GM12878 (cell line): ENCODE data around the gene CCNY. TPM values are rescaled to one million over a fixed set of nuclear protein-coding genes. Genes with fewer than 3 reads are reported as not detected.

Experiments used
- ATAC-seq: fragments of 200-7000 bp; cut with Tn5 transposase; 3 replicates; pipeline ENCODE4 v1.9.1; 2020; ENCODE audit warnings: mild to moderate bottlenecking, moderate library complexity
- BruUV-seq: library from RNA; stranded (reverse); fragments of 400-500 nt; replicated peaks from 2 replicates; lab custom pipeline; 2021; lab: Mats Ljungman, UMichigan
- CTCF ChIA-PET: fragments of 300-600 bp; sonication (Branson Sonifier 250); formaldehyde crosslinking; extraction: SDS; loops from one replicate; lab custom pipeline; 2021; ENCODE audit warnings: inconsistent platforms; lab: Yijun Ruan, JAX
- POLR2A ChIA-PET: fragments of 350-600 bp; formaldehyde crosslinking; extraction: SDS; loops from one replicate; lab custom pipeline; 2021; ENCODE audit warnings: inconsistent platforms; lab: Charles Lee
- RAD21 ChIA-PET: fragments of 300-600 bp; sonication (Branson Sonifier 250); formaldehyde crosslinking; loops from one replicate; lab custom pipeline; 2023; ENCODE audit warnings: antibody characterized with exemption; ENCODE audit not compliant: unreplicated experiment; lab: Charles Lee
- SMC1A ChIA-PET: fragments of 300-600 bp; sonication (Branson Sonifier 250); formaldehyde crosslinking; loops from one replicate; lab custom pipeline; 2023; ENCODE audit not compliant: unreplicated experiment, uncharacterized antibody; lab: Charles Lee
- DNase-seq: peaks from one replicate; pipeline ENCODE4 v3.0.0-alpha.2; 2011; ENCODE audit warnings: low read depth, low spot score
- FAIRE-seq: peaks from 3 replicates; lab custom pipeline; 2011; peaks lifted over from hg19 to GRCh38; lab: Jason Lieb, UNC
- H2AFZ ChIP-seq: 2 replicates; pipeline ENCODE4 v1.6.0; 2011; ENCODE audit warnings: low read depth, low read length, control low read depth; ENCODE audit not compliant: control insufficient read depth
- H3K27ac ChIP-seq: 2 replicates; pipeline ENCODE4 v1.5.1; 2011; ENCODE audit warnings: control low read depth; ENCODE audit not compliant: control insufficient read depth, insufficient read depth
- H3K27me3 ChIP-seq, 2 experiments: replicated peaks in 1 of 2; 2 replicates each; pipeline versions ENCODE4 v1.6.0 to v1.6.1; 2011; ENCODE audit warnings: low read length in 1 of 2; ENCODE audit not compliant: control insufficient read depth in 2 of 2, insufficient read depth in 2 of 2
- H3K36me3 ChIP-seq, 2 experiments: 2 replicates each; pipeline ENCODE4 v1.5.1; 2011; ENCODE audit warnings: low read length in 1 of 2; ENCODE audit not compliant: control insufficient read depth in 2 of 2, insufficient read depth in 2 of 2
- H3K4me1 ChIP-seq: 2 replicates; pipeline ENCODE4 v1.6.1; 2011; ENCODE audit warnings: mild to moderate bottlenecking, low read length, moderate library complexity, mixed read lengths; ENCODE audit not compliant: control insufficient read depth, insufficient read depth
- H3K4me2 ChIP-seq: 2 replicates; pipeline ENCODE4 v1.6.0; 2011; ENCODE audit warnings: control low read depth; ENCODE audit not compliant: control insufficient read depth, insufficient read depth
- H3K4me3 ChIP-seq: fragments of 200-600 bp; sonication (generic); 2 replicates; pipeline ENCODE4 v1.5.1; 2016
- H3K79me2 ChIP-seq: 2 replicates; pipeline ENCODE4 v1.6.0; 2011; ENCODE audit warnings: low read length; ENCODE audit not compliant: control insufficient read depth, insufficient read depth
- H3K9ac ChIP-seq: 2 replicates; pipeline ENCODE4 v1.8.0; 2011; ENCODE audit warnings: low read length, control low read depth, mixed read lengths; ENCODE audit not compliant: control insufficient read depth, insufficient read depth
- H3K9me3 ChIP-seq: replicated peaks from 3 replicates; pipeline ENCODE4 v1.5.1; 2011; ENCODE audit warnings: mild to moderate bottlenecking, low read length; ENCODE audit not compliant: control insufficient read depth, insufficient read depth
- H4K20me1 ChIP-seq: 2 replicates; pipeline ENCODE4 v1.6.0; 2011; ENCODE audit not compliant: control insufficient read depth, insufficient read depth
- CHD1 ChIP-seq: IDR thresholded peaks from 2 replicates; pipeline ENCODE4 v1.6.1; 2012; ENCODE audit warnings: low read depth, low read length, improper control_type of control experiment
- GABPA ChIP-seq: IDR thresholded peaks from 2 replicates; pipeline ENCODE4 v1.6.1; 2014; ENCODE audit warnings: antibody characterized with exemption, low read depth, mild to moderate bottlenecking, inconsistent platforms
- NRF1 ChIP-seq: conservative IDR thresholded peaks from 2 replicates; pipeline ENCODE4 v1.6.1; 2011; ENCODE audit warnings: mild to moderate bottlenecking, low read depth, low read length, improper control_type of control experiment
- PAX8 ChIP-seq: fragments of 450-650 bp; IDR thresholded peaks from 2 replicates; pipeline ENCODE4 v1.6.1; 2017; ENCODE audit warnings: mild to moderate bottlenecking, moderate library complexity
- POLR2AphosphoS2 ChIP-seq: IDR thresholded peaks from 2 replicates; pipeline ENCODE4 v1.6.1; 2011; ENCODE audit warnings: low read depth, mild to moderate bottlenecking, low read length, improper control_type of control experiment, moderate library complexity
- WGBS: methylation state at CpG from one replicate; pipeline ENCODE4 v1.1.6; 2016; ENCODE audit warnings: low lambda C conversion rate; ENCODE audit not compliant: insufficient replicate concordance, insufficient coverage; ENCODE audit errors: missing lambda C conversion rate; 5-methylcytosine and 5-hydroxymethylcytosine counted together
- in situ Hi-C: fragments of 300-500 bp; cut with MboI; formaldehyde crosslinking; loops from 9 replicates; pipeline ENCODE4 v1.14.3; 2018; ENCODE audit warnings: mixed read lengths
- intact Hi-C: fragments of 100-400 bp; cut with micrococcal nuclease; formaldehyde crosslinking; loops from one replicate; pipeline ENCODE4 v1.14.2; 2022; ENCODE audit not compliant: unreplicated experiment
- polyA plus RNA-seq, 11 experiments: library from polyadenylated mRNA; depleted of rRNA in 4 of 11; unstranded in 6 of 11; stranded (reverse) in 5 of 11; fragments of >200 nt; fragmentation: Nextera tagmentation in 4 of 11; fragmentation: Illumina TruSeq in 1 of 11; extraction: Ambion mirVana in 4 of 11; extraction: Trizol in 1 of 11; gene quantifications; 1 replicate in 1 of 11; 2 replicates in 10 of 11; pipeline versions ENCODE4 v1.2.1 to v1.2.3, GENCODE V29; 2011 to 2016; ENCODE audit warnings: inconsistent platforms in 2 of 11, missing spikeins in 2 of 11, low read depth in 1 of 11
- total RNA-seq, 4 experiments: library from RNA; depleted of rRNA in 3 of 4; stranded (reverse); fragments of >200 nt in 3 of 4; fragmentation: Illumina TruSeq in 1 of 4; extraction: Trizol in 1 of 4; gene quantifications; 2 replicates each; pipeline versions ENCODE4 v1.2.1 to v1.2.3, GENCODE V29; 2013 to 2021
- TF ChIP-seq, protein P1 (sequence below): IDR thresholded peaks from 2 replicates; pipeline ENCODE4 v1.6.1; 2012; ENCODE audit warnings: mild to moderate bottlenecking, low read depth, low read length
- TF ChIP-seq, protein P2 (sequence below): fragments of 450-650 bp; IDR thresholded peaks from 2 replicates; pipeline ENCODE4 v1.6.1; 2017; ENCODE audit warnings: mild to moderate bottlenecking

The CCNY gene
- total and polyA plus RNA-seq, 10 of the 15 experiments (the other 5 are each of a cell fraction or from before 2014, with no cell fraction given), result 3.6 to 50.0 (median 26.1) TPM

DNA sequence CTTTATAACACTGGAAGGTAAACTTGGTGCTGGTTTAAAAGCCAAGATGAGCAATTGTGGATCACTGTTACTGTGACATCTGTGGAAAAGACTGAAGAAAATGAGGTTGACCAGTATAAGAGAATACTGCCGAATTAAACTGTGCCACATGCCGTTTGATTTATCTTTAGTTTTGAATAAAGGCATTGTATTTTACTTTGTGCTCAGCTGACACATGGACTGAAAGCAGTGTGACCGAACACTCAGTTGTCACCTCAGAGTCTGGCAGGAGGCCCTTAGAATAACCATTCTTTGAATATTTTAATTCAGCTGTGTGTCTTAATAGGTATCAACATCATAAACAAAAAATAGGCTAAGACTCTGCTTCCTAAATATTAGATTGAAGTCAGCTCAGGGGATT is 135.1 kb downstream of the CCNY start:
- H3K27me3 ChIP-seq, result no peaks in the 10 kb centered on the region

More for the DNA sequence above, 135.1 kb downstream of the CCNY start:
- no peaks in the 10 kb centered on the region for H3K9me3 ChIP-seq
- H3K4me3 ChIP-seq, result no peak overlapping the region
- no peak for ATAC-seq
- no peaks in the 10 kb centered on the region for H4K20me1 ChIP-seq
- intact Hi-C loops, result no loop called here
- FAIRE-seq, result no peak
- peaks cover 2% of the 10 kb centered on the region for H3K79me2 ChIP-seq
- ChIA-PET CTCF (no interaction called here), SMC1A (interaction anchor here (1.3 kb wide), 1 partner anchor 8 kb away, joined by 4 read pairs; no protein-coding TSS in a partner anchor), RAD21 (no interaction called here), POLR2A (no interaction called here)
- BruUV-seq, result no TSS peak
- H3K4me1 ChIP-seq, result no peaks in the 10 kb centered on the region
- H3K9ac ChIP-seq, result no peak overlapping the region
- no peaks in the 10 kb centered on the region for H3K36me3 ChIP-seq
- no peak overlapping the region for H2AFZ ChIP-seq
- H3K4me2 ChIP-seq, result no peak overlapping the region
- no peak overlapping the region for H3K27ac ChIP-seq
- WGBS, result 82% methylated on average over 3 of the region's 3 CpGs
- TF ChIP-seq NRF1, result no peak
- TF ChIP-seq GABPA, result no peak
- TF ChIP-seq, protein P1, sequence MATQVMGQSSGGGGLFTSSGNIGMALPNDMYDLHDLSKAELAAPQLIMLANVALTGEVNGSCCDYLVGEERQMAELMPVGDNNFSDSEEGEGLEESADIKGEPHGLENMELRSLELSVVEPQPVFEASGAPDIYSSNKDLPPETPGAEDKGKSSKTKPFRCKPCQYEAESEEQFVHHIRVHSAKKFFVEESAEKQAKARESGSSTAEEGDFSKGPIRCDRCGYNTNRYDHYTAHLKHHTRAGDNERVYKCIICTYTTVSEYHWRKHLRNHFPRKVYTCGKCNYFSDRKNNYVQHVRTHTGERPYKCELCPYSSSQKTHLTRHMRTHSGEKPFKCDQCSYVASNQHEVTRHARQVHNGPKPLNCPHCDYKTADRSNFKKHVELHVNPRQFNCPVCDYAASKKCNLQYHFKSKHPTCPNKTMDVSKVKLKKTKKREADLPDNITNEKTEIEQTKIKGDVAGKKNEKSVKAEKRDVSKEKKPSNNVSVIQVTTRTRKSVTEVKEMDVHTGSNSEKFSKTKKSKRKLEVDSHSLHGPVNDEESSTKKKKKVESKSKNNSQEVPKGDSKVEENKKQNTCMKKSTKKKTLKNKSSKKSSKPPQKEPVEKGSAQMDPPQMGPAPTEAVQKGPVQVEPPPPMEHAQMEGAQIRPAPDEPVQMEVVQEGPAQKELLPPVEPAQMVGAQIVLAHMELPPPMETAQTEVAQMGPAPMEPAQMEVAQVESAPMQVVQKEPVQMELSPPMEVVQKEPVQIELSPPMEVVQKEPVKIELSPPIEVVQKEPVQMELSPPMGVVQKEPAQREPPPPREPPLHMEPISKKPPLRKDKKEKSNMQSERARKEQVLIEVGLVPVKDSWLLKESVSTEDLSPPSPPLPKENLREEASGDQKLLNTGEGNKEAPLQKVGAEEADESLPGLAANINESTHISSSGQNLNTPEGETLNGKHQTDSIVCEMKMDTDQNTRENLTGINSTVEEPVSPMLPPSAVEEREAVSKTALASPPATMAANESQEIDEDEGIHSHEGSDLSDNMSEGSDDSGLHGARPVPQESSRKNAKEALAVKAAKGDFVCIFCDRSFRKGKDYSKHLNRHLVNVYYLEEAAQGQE, result no peak
- TF ChIP-seq PAX8, result no peak
- TF ChIP-seq, protein P2, sequence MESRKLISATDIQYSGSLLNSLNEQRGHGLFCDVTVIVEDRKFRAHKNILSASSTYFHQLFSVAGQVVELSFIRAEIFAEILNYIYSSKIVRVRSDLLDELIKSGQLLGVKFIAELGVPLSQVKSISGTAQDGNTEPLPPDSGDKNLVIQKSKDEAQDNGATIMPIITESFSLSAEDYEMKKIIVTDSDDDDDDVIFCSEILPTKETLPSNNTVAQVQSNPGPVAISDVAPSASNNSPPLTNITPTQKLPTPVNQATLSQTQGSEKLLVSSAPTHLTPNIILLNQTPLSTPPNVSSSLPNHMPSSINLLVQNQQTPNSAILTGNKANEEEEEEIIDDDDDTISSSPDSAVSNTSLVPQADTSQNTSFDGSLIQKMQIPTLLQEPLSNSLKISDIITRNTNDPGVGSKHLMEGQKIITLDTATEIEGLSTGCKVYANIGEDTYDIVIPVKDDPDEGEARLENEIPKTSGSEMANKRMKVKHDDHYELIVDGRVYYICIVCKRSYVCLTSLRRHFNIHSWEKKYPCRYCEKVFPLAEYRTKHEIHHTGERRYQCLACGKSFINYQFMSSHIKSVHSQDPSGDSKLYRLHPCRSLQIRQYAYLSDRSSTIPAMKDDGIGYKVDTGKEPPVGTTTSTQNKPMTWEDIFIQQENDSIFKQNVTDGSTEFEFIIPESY, result no peak
- TF ChIP-seq CHD1, result no peak
- TF ChIP-seq POLR2AphosphoS2, result no peak
- TF ChIP-seq, all 136 proteins: peak for 0
- no peak for DNase-seq
- in situ Hi-C loops, result no loop called here
